GM21529 (cell line): ENCODE measurements around the gene ZCCHC3.

Experiments
- ATAC-seq: cut with Tn5 transposase; IDR thresholded peaks from one replicate; pipeline ENCODE4 v1.9.1; 2021; ENCODE audit not compliant: unreplicated experiment

Gene ZCCHC3

GRCh38 chr20:341682-342081 lies 44.3 kb downstream of the ZCCHC3 start:
- no peak for ATAC-seq

GRCh38 chr20:343107-343506 lies 45.7 kb downstream of the ZCCHC3 start:
- no peak for ATAC-seq

- ATAC-seq: no peak
Observed at GRCh38 chr20:346033-346639, 48.8 kb downstream of the ZCCHC3 start.

DNA sequence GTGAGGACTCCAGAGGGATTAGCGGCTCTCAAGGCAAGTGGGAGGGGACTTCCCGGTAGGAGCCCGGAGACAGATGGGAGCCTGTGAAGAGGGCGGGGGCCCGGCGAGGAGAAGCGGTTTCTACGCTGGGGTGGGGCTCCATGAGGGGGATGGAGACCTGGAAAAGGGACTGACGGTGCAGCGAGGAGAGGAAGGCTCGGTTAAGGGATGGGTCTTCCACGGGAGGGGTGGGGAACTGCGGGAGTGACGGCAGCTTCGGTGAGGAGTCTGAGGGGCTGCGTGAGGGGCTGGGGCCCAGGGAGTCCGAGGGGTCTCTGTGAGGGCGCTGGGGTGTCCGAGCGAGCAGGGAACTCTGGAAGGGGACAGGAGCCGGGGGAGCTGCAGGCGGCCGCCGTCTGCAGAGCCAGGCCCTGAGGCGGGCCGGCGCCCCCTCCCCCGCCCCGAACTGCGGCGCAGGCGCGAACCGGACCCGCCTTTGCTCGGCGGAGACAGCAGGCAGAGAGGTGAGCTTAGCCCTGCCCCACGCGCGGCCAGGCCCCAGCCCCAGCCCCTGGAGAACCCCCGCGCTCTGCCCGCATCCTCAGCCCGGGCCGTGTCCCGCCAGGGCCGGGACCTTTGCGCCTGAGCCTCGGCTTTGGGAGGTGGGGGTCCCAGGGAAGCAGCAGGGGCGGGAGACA lies 49.4 kb downstream of the ZCCHC3 start, which contains the start of gene NRSN2:
TSS of gene NRSN2 (plus strand) at position 472 of the 677 bp plus-strand sequence. CDS start 2,533 bp downstream, outside the sequence.
- peak; percentile 36 for ATAC-seq

DNA sequence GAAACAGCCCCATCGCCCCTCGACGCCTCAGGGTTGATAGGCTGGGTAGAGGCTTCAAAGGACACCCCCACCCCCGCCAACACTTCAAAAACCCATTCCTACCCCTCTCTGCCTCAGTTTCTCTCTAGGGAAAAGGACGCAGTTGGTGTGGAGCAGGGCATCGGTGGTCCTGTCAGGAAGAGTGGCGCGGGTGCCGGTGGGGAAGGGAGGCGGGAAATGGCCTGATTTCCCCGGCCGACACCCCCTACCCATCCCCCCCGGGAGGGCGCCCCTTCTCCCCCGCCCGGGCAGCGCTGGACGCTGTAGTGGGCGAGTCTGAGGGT lies 49.9 kb downstream of the ZCCHC3 start:
- ATAC-seq: peak; percentile 7

GRCh38 chr20:347640-348484 lies 50.5 kb downstream of the ZCCHC3 start:
- peak; percentile 79 for ATAC-seq

DNA sequence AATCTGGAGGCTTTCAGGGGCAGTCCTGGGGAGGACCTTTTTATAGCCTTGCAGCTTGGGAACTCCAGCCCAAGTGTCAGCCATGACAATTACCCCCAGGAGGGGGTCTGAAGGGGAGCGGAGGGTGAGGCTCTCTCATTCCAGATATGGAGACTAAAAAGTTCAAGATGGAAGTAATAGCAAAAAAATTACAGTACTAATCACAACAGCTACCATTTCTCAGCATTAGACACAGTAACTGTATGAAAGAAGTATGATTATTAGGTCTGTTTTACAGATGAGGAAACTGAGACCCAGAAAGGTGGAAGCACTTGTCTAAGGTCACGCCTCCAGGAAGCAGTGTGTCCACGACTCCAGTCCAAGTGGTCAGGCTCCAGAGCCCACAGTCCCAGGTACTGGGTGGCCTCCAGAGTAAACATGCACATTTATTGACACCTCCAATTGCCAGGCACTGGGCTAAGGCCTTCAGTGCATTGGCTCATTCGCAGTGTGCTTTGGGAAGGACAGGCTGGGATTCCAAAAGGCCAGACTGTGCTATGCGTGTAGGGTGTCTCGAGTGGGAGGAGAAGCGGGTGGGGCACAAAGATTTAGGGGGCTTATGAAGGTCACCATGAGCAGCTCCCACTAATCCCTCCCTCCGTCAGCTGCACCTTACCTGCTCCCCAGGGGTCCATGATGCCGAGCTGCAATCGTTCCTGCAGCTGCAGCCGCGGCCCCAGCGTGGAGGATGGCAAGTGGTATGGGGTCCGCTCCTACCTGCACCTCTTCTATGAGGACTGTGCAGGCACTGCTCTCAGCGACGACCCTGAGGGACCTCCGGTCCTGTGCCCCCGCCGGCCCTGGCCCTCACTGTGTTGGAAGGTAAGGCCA lies 51.8 kb downstream of the ZCCHC3 start:
- no peak for ATAC-seq
